ENCODE data around the gene METTL26. TPM values are rescaled to one million over a fixed set of nuclear protein-coding genes. Genes with fewer than 3 reads are reported as not detected.

The METTL26 gene
- total RNA-seq, 1 donor from 2014 or later, result 73.2 TPM

- no peaks in the 10 kb centered on the region for H3K27me3 Mint-ChIP-seq (ENCODE audit: low read depth)
- peaks cover 13% of the 10 kb centered on the region for H3K4me1 Mint-ChIP-seq
- no peaks in the 10 kb centered on the region for H3K9me3 Mint-ChIP-seq
- DNase-seq (ENCODE audit: low spot score in 2 of 2, unreplicated experiment in 2 of 2), result no peak
- H3K27ac Mint-ChIP-seq, result no peak overlapping the region
- no peak overlapping the region for H3K4me3 Mint-ChIP-seq
- H3K36me3 Mint-ChIP-seq, result no peaks in the 10 kb centered on the region
- no peak for TF ChIP-seq CTCF (IDR thresholded peaks at IDR 0.05; ENCODE audit: unreplicated experiment)
These were observed 10.0 kb upstream of the METTL26 start for GRCh38 chr16:645852-646678.

- Mint-ChIP-seq H3K27ac (no peak overlapping the region), H3K4me1 (peaks cover 10% of the 10 kb centered on the region), H3K4me3 (peak overlapping the region; percentile 28)
These were observed 8.5 kb upstream of the METTL26 start for GRCh38 chr16:644556-644955.

GRCh38 chr16:643050-643368, 6.9 kb upstream of the METTL26 start:
- no peaks in the 10 kb centered on the region for H3K9me3 Mint-ChIP-seq
- H3K4me1 Mint-ChIP-seq, result peaks cover 6% of the 10 kb centered on the region
- no peaks in the 10 kb centered on the region for H3K27me3 Mint-ChIP-seq (ENCODE audit: low read depth)
- no peak for DNase-seq (ENCODE audit: low spot score in 2 of 2, unreplicated experiment in 2 of 2)
- H3K4me3 Mint-ChIP-seq, result peak overlapping the region; percentile 62
- no peak overlapping the region for H3K27ac Mint-ChIP-seq
- H3K36me3 Mint-ChIP-seq, result no peaks in the 10 kb centered on the region
- no peak for TF ChIP-seq CTCF (IDR thresholded peaks at IDR 0.05; ENCODE audit: unreplicated experiment)

More at GRCh38 chr16:644556-644955, 8.5 kb upstream of the METTL26 start:
- H3K9me3 Mint-ChIP-seq, result no peaks in the 10 kb centered on the region
- DNase-seq (ENCODE audit: low spot score in 2 of 2, unreplicated experiment in 2 of 2), result no peak
- no peak for TF ChIP-seq CTCF (IDR thresholded peaks at IDR 0.05; ENCODE audit: unreplicated experiment)
- no peaks in the 10 kb centered on the region for H3K27me3 Mint-ChIP-seq (ENCODE audit: low read depth)
- no peaks in the 10 kb centered on the region for H3K36me3 Mint-ChIP-seq

- peaks cover 4% of the 10 kb centered on the region for H3K4me1 Mint-ChIP-seq
- no peaks in the 10 kb centered on the region for H3K27me3 Mint-ChIP-seq (ENCODE audit: low read depth)
- H3K36me3 Mint-ChIP-seq, result no peaks in the 10 kb centered on the region
- H3K4me3 Mint-ChIP-seq, result peak overlapping the region; percentile 62
- no peaks in the 10 kb centered on the region for H3K9me3 Mint-ChIP-seq
- TF ChIP-seq CTCF (IDR thresholded peaks at IDR 0.05; ENCODE audit: unreplicated experiment), result no peak
- H3K27ac Mint-ChIP-seq, result no peak overlapping the region
- DNase-seq (ENCODE audit: low spot score in 2 of 2, unreplicated experiment in 2 of 2), result no peak
These were observed 6.3 kb upstream of the METTL26 start for GRCh38 chr16:642189-643049.

GRCh38 chr16:641326-642188, 5.5 kb upstream of the METTL26 start, which contains the start of gene MCRIP2:
MCRIP2 (plus strand) TSS chr16:641828; CDS start chr16:641992, 164 bp downstream.
- Mint-ChIP-seq H3K4me1 (peaks cover 7% of the 10 kb centered on the region), H3K27ac (no peak within 1 kb of the TSS), H3K27me3 (ENCODE audit: low read depth) (no peaks in the 10 kb centered on the region), H3K9me3 (no peaks in the 10 kb centered on the region), H3K36me3 (no peaks in the 10 kb centered on the region), H3K4me3 (peak within 1 kb of the TSS; percentile 62)
- DNase-seq (ENCODE audit: low spot score in 2 of 2, unreplicated experiment in 2 of 2), result peak in 1 of 2 experiments; percentile 66
- no peak for TF ChIP-seq CTCF (IDR thresholded peaks at IDR 0.05; ENCODE audit: unreplicated experiment)

Data from mesothelial cell of epicardium (in vitro differentiated cells).